DND-41 (cell line): ENCODE results near the gene PTGES2.
"Not testable (repeated sequence)": the region's sequence is repeated elsewhere in the genome, so short reads cannot be mapped to it uniquely, and the experiment has no call there.

ENCODE experiments used
- ATAC-seq: fragments of 200-7000 bp; cut with Tn5 transposase; 3 replicates; pipeline ENCODE4 v1.9.1; 2021; ENCODE audit warnings: low read depth; ENCODE audit not compliant: insufficient read depth
- DNase-seq: peaks from one replicate; pipeline ENCODE4 v3.0.0-alpha.2; 2020
- H2AFZ ChIP-seq: 2 replicates; pipeline ENCODE4 v1.6.0; 2012; ENCODE audit warnings: low read depth, low read length
- H3K27ac ChIP-seq: 2 replicates; pipeline ENCODE4 v1.5.1; 2012; ENCODE audit warnings: low read length, inconsistent platforms
- H3K27me3 ChIP-seq: fragments of 200-600 bp; sonication (generic); 2 replicates; pipeline ENCODE4 v1.6.0; 2012; ENCODE audit warnings: low read length, mild to moderate bottlenecking, inconsistent platforms; ENCODE audit not compliant: insufficient read depth, poor library complexity
- H3K36me3 ChIP-seq: 2 replicates; pipeline ENCODE4 v1.5.1; 2012; ENCODE audit warnings: low read length, inconsistent platforms; ENCODE audit not compliant: insufficient read depth
- H3K4me1 ChIP-seq: 2 replicates; pipeline ENCODE4 v1.5.1; 2012; ENCODE audit warnings: mild to moderate bottlenecking, low read length; ENCODE audit not compliant: insufficient read depth
- H3K4me2 ChIP-seq: 2 replicates; pipeline ENCODE4 v1.6.0; 2012; ENCODE audit warnings: mild to moderate bottlenecking, moderate library complexity, low read length, inconsistent platforms; ENCODE audit not compliant: insufficient read depth
- H3K4me3 ChIP-seq, 2 experiments: fragments of 200-600 bp in 1 of 2; shearing (Covaris generic) in 1 of 2; 2 replicates each; pipeline ENCODE4 v1.5.1; 2012 to 2016; ENCODE audit warnings: inconsistent platforms in 2 of 2, low read length in 2 of 2, mild to moderate bottlenecking in 2 of 2, low read depth in 1 of 2, moderate library complexity in 1 of 2
- H3K79me2 ChIP-seq: 2 replicates; pipeline ENCODE4 v1.6.0; 2012; ENCODE audit warnings: low read length, inconsistent platforms; ENCODE audit not compliant: insufficient read depth
- H3K9ac ChIP-seq: 2 replicates; pipeline ENCODE4 v1.6.0; 2012; ENCODE audit warnings: low read depth, mild to moderate bottlenecking, inconsistent platforms, low read length, moderate library complexity
- H3K9me3 ChIP-seq: 2 replicates; pipeline ENCODE4 v1.5.1; 2012; ENCODE audit warnings: low read length, moderate library complexity, mild to moderate bottlenecking, inconsistent platforms; ENCODE audit not compliant: insufficient read depth, severe bottlenecking
- H4K20me1 ChIP-seq: 2 replicates; pipeline ENCODE4 v1.6.0; 2012; ENCODE audit warnings: low read length; ENCODE audit not compliant: insufficient read depth
- EZH2 ChIP-seq: IDR thresholded peaks from 3 replicates; pipeline ENCODE4 v1.6.1; 2012; ENCODE audit warnings: borderline replicate concordance, low read depth, mild to moderate bottlenecking, moderate library complexity, low read length, inconsistent platforms; ENCODE audit not compliant: severe bottlenecking
- TF ChIP-seq, protein P1 (sequence below): IDR thresholded peaks from 2 replicates; pipeline ENCODE4 v1.5.1; 2012; ENCODE audit warnings: borderline replicate concordance, low read length, moderate library complexity, mild to moderate bottlenecking; ENCODE audit not compliant: poor library complexity, severe bottlenecking; ENCODE audit errors: extremely low read depth

The PTGES2 gene

DNA sequence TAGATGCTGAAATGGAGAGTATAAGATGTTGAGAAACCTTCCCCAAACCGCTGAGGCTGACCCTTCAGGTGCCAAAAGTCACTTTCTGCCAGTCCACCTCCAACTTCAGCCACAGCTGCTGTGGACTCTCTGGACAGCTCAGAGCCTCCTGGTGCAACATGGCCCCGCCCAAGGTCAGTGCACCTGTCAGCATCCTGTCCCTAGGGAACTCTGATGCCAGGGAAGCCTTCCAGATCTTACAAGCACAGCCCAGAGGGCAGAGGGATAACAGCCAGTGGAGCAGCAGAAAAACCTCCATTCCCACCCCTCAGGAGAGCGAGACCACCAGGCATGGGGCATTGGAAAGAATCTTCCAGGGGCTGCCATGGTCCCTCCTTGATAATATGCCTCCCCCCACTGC is 10.5 kb upstream of the PTGES2 start:
- Histone ChIP-seq H3K4me3 (no peak overlapping the region), H3K27ac (no peak overlapping the region), H3K27me3 (no peaks in the 10 kb centered on the region), H3K4me2 (no peak overlapping the region), H3K9me3 (no peaks in the 10 kb centered on the region), H3K79me2 (no peaks in the 10 kb centered on the region), H3K4me1 (peaks cover 4% of the 10 kb centered on the region; the same call in 1 of the 2 replicates), H2AFZ (no peak overlapping the region), H4K20me1 (no peaks in the 10 kb centered on the region), H3K36me3 (no peaks in the 10 kb centered on the region), H3K9ac (no peak overlapping the region)
- TF ChIP-seq, protein P1, sequence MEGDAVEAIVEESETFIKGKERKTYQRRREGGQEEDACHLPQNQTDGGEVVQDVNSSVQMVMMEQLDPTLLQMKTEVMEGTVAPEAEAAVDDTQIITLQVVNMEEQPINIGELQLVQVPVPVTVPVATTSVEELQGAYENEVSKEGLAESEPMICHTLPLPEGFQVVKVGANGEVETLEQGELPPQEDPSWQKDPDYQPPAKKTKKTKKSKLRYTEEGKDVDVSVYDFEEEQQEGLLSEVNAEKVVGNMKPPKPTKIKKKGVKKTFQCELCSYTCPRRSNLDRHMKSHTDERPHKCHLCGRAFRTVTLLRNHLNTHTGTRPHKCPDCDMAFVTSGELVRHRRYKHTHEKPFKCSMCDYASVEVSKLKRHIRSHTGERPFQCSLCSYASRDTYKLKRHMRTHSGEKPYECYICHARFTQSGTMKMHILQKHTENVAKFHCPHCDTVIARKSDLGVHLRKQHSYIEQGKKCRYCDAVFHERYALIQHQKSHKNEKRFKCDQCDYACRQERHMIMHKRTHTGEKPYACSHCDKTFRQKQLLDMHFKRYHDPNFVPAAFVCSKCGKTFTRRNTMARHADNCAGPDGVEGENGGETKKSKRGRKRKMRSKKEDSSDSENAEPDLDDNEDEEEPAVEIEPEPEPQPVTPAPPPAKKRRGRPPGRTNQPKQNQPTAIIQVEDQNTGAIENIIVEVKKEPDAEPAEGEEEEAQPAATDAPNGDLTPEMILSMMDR, result no peak
- TF ChIP-seq EZH2, result no peak
- ATAC-seq (no peak), DNase-seq (no peak)

DNA sequence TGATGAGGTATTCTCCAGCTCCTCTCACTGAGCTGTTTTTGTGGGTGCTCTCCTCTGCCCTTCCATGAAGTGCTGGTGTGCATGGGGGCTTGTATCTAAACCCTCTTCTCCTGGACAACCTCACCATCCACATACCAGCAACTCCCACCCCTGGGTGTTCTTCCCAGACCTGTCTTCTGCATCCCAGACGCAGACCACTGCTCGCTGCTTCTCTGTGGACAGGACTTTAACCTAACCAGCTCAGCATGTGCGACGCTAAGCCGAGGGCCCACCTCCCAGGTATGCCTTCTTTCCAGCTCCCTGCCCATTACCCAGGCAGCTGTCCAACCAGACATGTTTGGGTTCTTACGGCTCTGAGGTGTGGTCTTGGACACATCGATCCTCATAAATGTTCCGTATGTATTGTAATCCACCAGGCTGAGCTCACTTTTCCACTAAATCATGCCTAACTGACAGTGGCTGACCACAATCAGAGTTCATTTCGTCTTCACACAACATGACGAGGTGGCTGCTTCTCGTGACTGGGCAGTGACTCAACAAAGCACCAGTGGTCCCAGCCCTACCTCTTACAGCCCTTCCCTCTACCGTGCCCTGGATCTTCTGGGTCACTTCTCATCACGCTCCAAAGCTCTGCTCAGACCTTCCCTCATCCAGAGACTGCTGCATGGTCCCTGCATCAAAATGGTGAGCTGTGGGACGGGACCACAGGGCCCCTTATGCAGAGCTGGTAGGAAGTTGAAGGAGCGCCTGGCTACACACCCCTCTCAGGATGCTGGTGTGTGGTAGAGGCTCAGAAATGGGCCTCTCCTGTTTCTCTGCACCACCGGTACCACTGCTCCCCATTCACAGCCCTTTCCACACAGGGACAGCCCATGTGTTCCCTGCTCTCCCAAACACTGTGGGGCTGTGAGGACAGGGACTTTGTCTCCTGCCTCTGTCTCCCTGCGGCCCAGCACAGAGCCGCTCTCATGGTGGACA is 9.6 kb upstream of the PTGES2 start:
- no peak overlapping the region for H2AFZ ChIP-seq
- no peak overlapping the region for H3K4me2 ChIP-seq
- H3K79me2 ChIP-seq, result no peaks in the 10 kb centered on the region
- ATAC-seq (no peak), DNase-seq (no peak)
- peaks cover 3% of the 10 kb centered on the region; the same call in 1 of the 2 replicates for H3K4me1 ChIP-seq
- no peaks in the 10 kb centered on the region for H3K27me3 ChIP-seq
- TF ChIP-seq, protein P1, result no peak
- no peak for TF ChIP-seq EZH2
- H3K4me3 ChIP-seq, result no peak overlapping the region
- no peaks in the 10 kb centered on the region for H3K9me3 ChIP-seq
- no peak overlapping the region for H3K9ac ChIP-seq
- no peak overlapping the region for H3K27ac ChIP-seq
- H4K20me1 ChIP-seq, result no peaks in the 10 kb centered on the region
- H3K36me3 ChIP-seq, result no peaks in the 10 kb centered on the region

DNA sequence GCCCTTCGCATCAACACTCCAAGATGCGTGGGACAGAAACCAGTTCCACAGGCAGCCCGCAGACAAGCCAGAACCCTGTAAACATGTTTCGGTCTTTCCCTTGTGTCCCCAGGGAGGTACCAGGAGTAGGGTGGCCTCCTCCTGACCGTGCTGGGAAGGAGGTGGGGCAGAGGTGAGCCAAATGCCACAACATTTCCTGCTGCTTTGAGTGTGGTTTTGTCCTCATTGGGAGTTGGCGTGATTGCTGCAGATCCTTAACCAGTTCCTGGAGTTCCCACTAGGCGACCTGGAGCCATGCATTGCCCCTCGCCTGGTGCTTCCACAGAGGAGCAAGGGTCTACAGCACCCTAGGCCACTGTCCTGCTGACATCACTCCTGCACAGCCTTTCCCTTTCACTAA is 8.0 kb upstream of the PTGES2 start:
- H3K4me2 ChIP-seq, H3K79me2 ChIP-seq, ATAC-seq, H3K9me3 ChIP-seq, H3K27ac ChIP-seq, H2AFZ ChIP-seq, H3K27me3 ChIP-seq, H4K20me1 ChIP-seq, H3K4me1 ChIP-seq, H3K4me3 ChIP-seq, H3K36me3 ChIP-seq, H3K9ac ChIP-seq, DNase-seq: not testable (repeated sequence)

DNA sequence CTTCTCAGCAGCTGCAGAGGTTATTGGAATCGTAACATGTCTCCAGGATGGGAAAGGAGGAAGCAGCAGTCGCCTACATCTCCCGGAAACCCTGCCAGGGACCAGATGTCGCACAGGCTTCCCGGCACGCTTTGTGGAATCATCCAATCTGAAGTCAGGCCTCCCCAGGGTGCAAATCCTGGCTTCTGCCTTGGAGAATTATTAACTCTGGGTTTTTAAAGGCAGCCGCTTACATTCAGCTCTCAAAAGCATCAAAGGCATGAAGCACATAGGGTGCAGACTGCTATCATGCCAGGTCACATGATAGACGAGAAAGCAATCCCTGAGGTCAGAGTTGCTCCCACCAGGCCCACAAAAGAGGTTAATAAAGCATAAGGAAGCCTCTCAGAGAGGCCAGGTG is 4.6 kb upstream of the PTGES2 start:
- not testable (repeated sequence) for H2AFZ ChIP-seq, H3K9ac ChIP-seq, H3K36me3 ChIP-seq, H3K4me1 ChIP-seq, H3K4me3 ChIP-seq, H4K20me1 ChIP-seq, H3K27me3 ChIP-seq, H3K27ac ChIP-seq, H3K79me2 ChIP-seq, H3K9me3 ChIP-seq, H3K4me2 ChIP-seq, ATAC-seq, DNase-seq

DNA sequence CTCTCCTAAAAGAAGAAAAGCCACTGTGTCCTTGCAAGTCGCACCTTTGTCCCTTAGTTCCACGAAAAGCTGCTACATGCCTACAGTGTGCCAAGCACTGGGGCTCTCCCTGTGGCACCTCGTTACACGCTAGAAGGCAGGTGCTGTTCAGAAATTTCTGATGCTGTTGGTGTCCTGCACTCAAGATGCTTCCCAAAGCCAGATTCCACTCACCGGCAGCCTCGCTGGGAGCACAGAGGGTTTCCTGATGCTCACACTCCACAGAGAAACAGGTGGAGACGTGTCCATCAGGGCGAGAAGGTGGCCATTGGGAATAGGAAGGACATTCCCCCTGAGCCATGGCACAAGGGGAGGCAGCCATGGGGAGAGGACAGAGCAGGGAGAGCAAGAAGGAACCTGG is 3.8 kb upstream of the PTGES2 start:
- not testable (repeated sequence) for H4K20me1 ChIP-seq, H3K9ac ChIP-seq, H3K27ac ChIP-seq, H2AFZ ChIP-seq, DNase-seq, H3K36me3 ChIP-seq, ATAC-seq, H3K4me3 ChIP-seq, H3K9me3 ChIP-seq, H3K27me3 ChIP-seq, H3K4me2 ChIP-seq
- H3K79me2 ChIP-seq, result peaks cover 11% of the 10 kb centered on the region
- H3K4me1 ChIP-seq, result peaks cover 16% of the 10 kb centered on the region

DNA sequence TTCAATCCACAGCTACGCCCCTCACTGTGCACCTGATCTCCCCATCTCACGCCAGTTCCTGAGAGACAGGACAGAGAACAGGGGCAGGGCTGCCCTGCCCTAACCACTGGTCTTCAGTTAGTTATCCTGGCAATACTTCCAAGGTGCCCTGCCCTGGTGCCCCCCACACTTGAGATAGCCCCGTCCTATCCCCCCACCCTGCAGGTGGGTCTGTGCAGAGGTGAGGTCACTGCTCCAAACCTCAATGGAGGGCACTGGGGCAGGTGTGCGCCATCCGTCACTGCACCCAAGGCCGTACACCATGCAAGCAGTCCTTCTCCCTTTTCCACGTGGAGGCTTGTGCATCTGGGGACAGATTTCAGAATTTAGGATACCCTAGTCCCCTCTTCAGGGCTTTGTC is 3.1 kb upstream of the PTGES2 start:
- ATAC-seq, H3K9me3 ChIP-seq, H3K27me3 ChIP-seq, H3K4me3 ChIP-seq, H2AFZ ChIP-seq, H4K20me1 ChIP-seq, H3K9ac ChIP-seq, DNase-seq, H3K36me3 ChIP-seq, H3K27ac ChIP-seq, H3K4me2 ChIP-seq: not testable (repeated sequence)
- Histone ChIP-seq H3K79me2 (peaks cover 18% of the 10 kb centered on the region), H3K4me1 (peaks cover 23% of the 10 kb centered on the region)
